Measurements from ENCODE around the gene LYZL1.

LYZL1 gene

DNA sequence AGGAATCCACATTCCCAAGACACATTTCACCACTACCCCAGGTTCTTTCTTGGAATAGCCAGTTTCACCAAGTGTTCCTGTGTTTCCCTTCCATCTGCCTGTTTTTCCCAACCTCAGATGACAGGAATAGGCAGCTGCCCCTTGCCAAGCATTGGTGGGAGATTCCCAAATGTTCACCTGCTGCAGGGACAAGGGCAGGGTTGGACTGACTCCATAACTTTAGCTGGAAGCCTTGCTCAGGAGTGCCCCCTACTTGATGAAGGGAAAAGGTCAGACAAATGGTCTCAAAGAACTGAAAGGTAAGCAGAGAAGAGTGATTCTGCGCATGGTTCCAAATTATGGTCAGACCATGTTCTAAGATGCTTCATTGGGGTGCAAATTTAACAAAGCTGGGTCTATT is 45.1 kb upstream of the LYZL1 start:
- TF ChIP-seq TCF4 (CRISPR knock-in tag; IDR thresholded peaks at IDR 0.05; ENCODE audit: borderline replicate concordance) (no peak), PPARA (CRISPR knock-in tag; IDR thresholded peaks at IDR 0.05; ENCODE audit: borderline replicate concordance) (no peak), ISL1 (CRISPR knock-in tag; IDR thresholded peaks at IDR 0.05) (no peak), ESRRG (CRISPR knock-in tag; IDR thresholded peaks at IDR 0.05) (no peak), CSDC2 (CRISPR knock-in tag; IDR thresholded peaks at IDR 0.05) (no peak), ZNF565 (CRISPR knock-in tag; conservative IDR thresholded peaks at IDR 0.05; ENCODE audit: low read depth) (no peak), ZNF8 (CRISPR knock-in tag; IDR thresholded peaks at IDR 0.05) (no peak), GLIS3 (CRISPR knock-in tag; IDR thresholded peaks at IDR 0.05) (no peak), BACH2 (CRISPR knock-in tag; IDR thresholded peaks at IDR 0.05; ENCODE audit: borderline replicate concordance) (no peak), SNAI2 (CRISPR knock-in tag; IDR thresholded peaks at IDR 0.05) (no peak), ZFP30 (CRISPR knock-in tag; IDR thresholded peaks at IDR 0.05) (no peak), ZNF70 (CRISPR knock-in tag; IDR thresholded peaks at IDR 0.05) (no peak), ZC3H10 (CRISPR knock-in tag; IDR thresholded peaks at IDR 0.05) (no peak), RARB (CRISPR knock-in tag; IDR thresholded peaks at IDR 0.05) (no peak), ARNTL (CRISPR knock-in tag; IDR thresholded peaks at IDR 0.05; ENCODE audit: borderline replicate concordance, low read depth) (no peak)
- TF ChIP-seq, protein P1, sequence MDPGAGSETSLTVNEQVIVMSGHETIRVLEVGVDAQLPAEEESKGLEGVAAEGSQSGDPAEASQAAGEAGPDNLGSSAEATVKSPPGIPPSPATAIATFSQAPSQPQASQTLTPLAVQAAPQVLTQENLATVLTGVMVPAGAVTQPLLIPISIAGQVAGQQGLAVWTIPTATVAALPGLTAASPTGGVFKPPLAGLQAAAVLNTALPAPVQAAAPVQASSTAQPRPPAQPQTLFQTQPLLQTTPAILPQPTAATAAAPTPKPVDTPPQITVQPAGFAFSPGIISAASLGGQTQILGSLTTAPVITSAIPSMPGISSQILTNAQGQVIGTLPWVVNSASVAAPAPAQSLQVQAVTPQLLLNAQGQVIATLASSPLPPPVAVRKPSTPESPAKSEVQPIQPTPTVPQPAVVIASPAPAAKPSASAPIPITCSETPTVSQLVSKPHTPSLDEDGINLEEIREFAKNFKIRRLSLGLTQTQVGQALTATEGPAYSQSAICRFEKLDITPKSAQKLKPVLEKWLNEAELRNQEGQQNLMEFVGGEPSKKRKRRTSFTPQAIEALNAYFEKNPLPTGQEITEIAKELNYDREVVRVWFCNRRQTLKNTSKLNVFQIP (CRISPR knock-in tag; IDR thresholded peaks at IDR 0.05; ENCODE audit: borderline replicate concordance, low read depth), result no peak
- TF ChIP-seq, protein P2, sequence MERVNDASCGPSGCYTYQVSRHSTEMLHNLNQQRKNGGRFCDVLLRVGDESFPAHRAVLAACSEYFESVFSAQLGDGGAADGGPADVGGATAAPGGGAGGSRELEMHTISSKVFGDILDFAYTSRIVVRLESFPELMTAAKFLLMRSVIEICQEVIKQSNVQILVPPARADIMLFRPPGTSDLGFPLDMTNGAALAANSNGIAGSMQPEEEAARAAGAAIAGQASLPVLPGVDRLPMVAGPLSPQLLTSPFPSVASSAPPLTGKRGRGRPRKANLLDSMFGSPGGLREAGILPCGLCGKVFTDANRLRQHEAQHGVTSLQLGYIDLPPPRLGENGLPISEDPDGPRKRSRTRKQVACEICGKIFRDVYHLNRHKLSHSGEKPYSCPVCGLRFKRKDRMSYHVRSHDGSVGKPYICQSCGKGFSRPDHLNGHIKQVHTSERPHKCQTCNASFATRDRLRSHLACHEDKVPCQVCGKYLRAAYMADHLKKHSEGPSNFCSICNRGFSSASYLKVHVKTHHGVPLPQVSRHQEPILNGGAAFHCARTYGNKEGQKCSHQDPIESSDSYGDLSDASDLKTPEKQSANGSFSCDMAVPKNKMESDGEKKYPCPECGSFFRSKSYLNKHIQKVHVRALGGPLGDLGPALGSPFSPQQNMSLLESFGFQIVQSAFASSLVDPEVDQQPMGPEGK (CRISPR knock-in tag; IDR thresholded peaks at IDR 0.05; ENCODE audit: borderline replicate concordance), result no peak
- TF ChIP-seq, protein P3, sequence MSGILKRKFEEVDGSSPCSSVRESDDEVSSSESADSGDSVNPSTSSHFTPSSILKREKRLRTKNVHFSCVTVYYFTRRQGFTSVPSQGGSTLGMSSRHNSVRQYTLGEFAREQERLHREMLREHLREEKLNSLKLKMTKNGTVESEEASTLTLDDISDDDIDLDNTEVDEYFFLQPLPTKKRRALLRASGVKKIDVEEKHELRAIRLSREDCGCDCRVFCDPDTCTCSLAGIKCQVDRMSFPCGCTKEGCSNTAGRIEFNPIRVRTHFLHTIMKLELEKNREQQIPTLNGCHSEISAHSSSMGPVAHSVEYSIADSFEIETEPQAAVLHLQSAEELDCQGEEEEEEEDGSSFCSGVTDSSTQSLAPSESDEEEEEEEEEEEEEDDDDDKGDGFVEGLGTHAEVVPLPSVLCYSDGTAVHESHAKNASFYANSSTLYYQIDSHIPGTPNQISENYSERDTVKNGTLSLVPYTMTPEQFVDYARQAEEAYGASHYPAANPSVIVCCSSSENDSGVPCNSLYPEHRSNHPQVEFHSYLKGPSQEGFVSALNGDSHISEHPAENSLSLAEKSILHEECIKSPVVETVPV (CRISPR knock-in tag; IDR thresholded peaks at IDR 0.05), result no peak
- TF ChIP-seq, protein P4, sequence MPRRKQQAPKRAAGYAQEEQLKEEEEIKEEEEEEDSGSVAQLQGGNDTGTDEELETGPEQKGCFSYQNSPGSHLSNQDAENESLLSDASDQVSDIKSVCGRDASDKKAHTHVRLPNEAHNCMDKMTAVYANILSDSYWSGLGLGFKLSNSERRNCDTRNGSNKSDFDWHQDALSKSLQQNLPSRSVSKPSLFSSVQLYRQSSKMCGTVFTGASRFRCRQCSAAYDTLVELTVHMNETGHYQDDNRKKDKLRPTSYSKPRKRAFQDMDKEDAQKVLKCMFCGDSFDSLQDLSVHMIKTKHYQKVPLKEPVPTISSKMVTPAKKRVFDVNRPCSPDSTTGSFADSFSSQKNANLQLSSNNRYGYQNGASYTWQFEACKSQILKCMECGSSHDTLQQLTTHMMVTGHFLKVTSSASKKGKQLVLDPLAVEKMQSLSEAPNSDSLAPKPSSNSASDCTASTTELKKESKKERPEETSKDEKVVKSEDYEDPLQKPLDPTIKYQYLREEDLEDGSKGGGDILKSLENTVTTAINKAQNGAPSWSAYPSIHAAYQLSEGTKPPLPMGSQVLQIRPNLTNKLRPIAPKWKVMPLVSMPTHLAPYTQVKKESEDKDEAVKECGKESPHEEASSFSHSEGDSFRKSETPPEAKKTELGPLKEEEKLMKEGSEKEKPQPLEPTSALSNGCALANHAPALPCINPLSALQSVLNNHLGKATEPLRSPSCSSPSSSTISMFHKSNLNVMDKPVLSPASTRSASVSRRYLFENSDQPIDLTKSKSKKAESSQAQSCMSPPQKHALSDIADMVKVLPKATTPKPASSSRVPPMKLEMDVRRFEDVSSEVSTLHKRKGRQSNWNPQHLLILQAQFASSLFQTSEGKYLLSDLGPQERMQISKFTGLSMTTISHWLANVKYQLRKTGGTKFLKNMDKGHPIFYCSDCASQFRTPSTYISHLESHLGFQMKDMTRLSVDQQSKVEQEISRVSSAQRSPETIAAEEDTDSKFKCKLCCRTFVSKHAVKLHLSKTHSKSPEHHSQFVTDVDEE (CRISPR knock-in tag; IDR thresholded peaks at IDR 0.05), result no peak

DNA sequence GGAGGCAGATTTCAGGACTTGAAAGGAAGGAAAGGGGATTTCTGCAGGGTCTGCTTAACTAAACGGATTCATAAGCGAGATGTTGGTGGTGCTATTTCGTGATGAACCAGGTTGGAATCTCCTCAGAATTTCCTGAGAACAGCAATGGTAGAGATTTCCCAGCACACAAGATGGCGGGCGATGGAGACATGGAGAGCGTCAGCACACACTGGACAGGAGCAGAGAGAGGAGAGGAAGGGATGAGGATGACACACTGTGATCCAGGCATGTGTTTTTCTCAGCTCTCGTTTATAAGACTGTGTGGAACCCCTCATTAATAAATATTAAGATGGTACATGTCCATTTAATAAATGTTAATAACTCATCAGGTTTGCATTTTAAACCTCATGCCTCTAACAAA is 43.9 kb upstream of the LYZL1 start:
- no peak for TF ChIP-seq ARNTL (CRISPR knock-in tag; IDR thresholded peaks at IDR 0.05; ENCODE audit: borderline replicate concordance, low read depth)
- no peak for ATAC-seq

More for the DNA sequence above, 45.1 kb upstream of the LYZL1 start:
- ATAC-seq, result peak; percentile 49; the same call in 1 of the 3 replicates

DNA sequence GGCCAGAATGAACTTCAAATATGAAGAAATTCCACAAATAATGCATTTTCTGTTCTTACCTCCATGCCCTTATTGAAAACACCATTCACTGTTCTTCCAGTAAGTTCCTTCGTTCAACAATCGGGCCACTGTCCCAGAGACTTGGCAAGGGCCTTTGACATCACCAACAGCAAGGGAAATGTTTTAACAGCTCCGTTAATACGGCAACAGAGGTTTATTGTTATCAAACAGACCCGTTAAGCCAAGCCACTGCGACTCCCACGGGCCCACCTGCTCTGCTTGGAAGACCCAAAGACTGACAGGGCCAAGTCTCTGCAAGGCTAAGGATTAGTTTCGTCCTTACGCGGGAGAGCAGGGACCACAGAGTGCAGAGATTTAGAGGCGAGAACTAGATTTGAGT is 43.4 kb upstream of the LYZL1 start:
- ATAC-seq, result no peak
- no peak for TF ChIP-seq ZNF70 (CRISPR knock-in tag; IDR thresholded peaks at IDR 0.05)
- TF ChIP-seq, protein P4 (CRISPR knock-in tag; IDR thresholded peaks at IDR 0.05), result no peak
- TF ChIP-seq RARB (CRISPR knock-in tag; IDR thresholded peaks at IDR 0.05), result no peak
- TF ChIP-seq ISL1 (CRISPR knock-in tag; IDR thresholded peaks at IDR 0.05), result no peak
- TF ChIP-seq CSDC2 (CRISPR knock-in tag; IDR thresholded peaks at IDR 0.05), result no peak
- no peak for TF ChIP-seq BACH2 (CRISPR knock-in tag; IDR thresholded peaks at IDR 0.05; ENCODE audit: borderline replicate concordance)
- no peak for TF ChIP-seq ZNF8 (CRISPR knock-in tag; IDR thresholded peaks at IDR 0.05)
- TF ChIP-seq, protein P5, sequence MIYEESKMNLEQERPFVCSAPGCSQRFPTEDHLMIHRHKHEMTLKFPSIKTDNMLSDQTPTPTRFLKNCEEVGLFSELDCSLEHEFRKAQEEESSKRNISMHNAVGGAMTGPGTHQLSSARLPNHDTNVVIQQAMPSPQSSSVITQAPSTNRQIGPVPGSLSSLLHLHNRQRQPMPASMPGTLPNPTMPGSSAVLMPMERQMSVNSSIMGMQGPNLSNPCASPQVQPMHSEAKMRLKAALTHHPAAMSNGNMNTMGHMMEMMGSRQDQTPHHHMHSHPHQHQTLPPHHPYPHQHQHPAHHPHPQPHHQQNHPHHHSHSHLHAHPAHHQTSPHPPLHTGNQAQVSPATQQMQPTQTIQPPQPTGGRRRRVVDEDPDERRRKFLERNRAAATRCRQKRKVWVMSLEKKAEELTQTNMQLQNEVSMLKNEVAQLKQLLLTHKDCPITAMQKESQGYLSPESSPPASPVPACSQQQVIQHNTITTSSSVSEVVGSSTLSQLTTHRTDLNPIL (CRISPR knock-in tag; IDR thresholded peaks at IDR 0.05; ENCODE audit: low read depth), result no peak
- TF ChIP-seq ZC3H10 (CRISPR knock-in tag; IDR thresholded peaks at IDR 0.05), result no peak
- TF ChIP-seq OSR1 (CRISPR knock-in tag; IDR thresholded peaks at IDR 0.05), result no peak
- TF ChIP-seq SNAI2 (CRISPR knock-in tag; IDR thresholded peaks at IDR 0.05), result no peak
- TF ChIP-seq TOX (CRISPR knock-in tag; IDR thresholded peaks at IDR 0.05; ENCODE audit: borderline replicate concordance), result no peak
- no peak for TF ChIP-seq PPARA (CRISPR knock-in tag; IDR thresholded peaks at IDR 0.05; ENCODE audit: borderline replicate concordance)
- no peak for TF ChIP-seq GLIS3 (CRISPR knock-in tag; IDR thresholded peaks at IDR 0.05)
- no peak for TF ChIP-seq TCF4 (CRISPR knock-in tag; IDR thresholded peaks at IDR 0.05; ENCODE audit: borderline replicate concordance)
- TF ChIP-seq, protein P2 (CRISPR knock-in tag; IDR thresholded peaks at IDR 0.05; ENCODE audit: borderline replicate concordance), result no peak

All from SK-N-SH treated with all-trans-retinoic acid at 6 μM for 48 hours (cell line).